ENCODE measurements around the gene LDLR.
"Not testable (repeated sequence)": the region's sequence is repeated elsewhere in the genome, so short reads cannot be mapped to it uniquely, and the experiment has no call there.

The LDLR gene

GRCh38 chr19:11160440-11160768 is 71.1 kb downstream of the LDLR start:
- not testable (repeated sequence) for H3K27ac Mint-ChIP-seq; H3K9me3 Mint-ChIP-seq (ENCODE audit: low read depth); H3K27me3 Mint-ChIP-seq; H3K4me1 Mint-ChIP-seq (ENCODE audit: low read depth); H3K36me3 Mint-ChIP-seq; H3K4me3 Mint-ChIP-seq

GRCh38 chr19:11164296-11164695 is 75.0 kb downstream of the LDLR start:
- no peak overlapping the region for H3K27ac Mint-ChIP-seq
- no peaks in the 10 kb centered on the region for H3K9me3 Mint-ChIP-seq (ENCODE audit: low read depth)
- no peaks in the 10 kb centered on the region for H3K27me3 Mint-ChIP-seq
- H3K36me3 Mint-ChIP-seq, result no peaks in the 10 kb centered on the region
- no peaks in the 10 kb centered on the region for H3K4me1 Mint-ChIP-seq (ENCODE audit: low read depth)
- H3K4me3 Mint-ChIP-seq, result no peak overlapping the region

- no peak overlapping the region for H3K4me3 Mint-ChIP-seq
- H3K27ac Mint-ChIP-seq, result no peak overlapping the region
- H3K9me3 Mint-ChIP-seq (ENCODE audit: low read depth), result no peaks in the 10 kb centered on the region
- no peaks in the 10 kb centered on the region for H3K36me3 Mint-ChIP-seq
- no peaks in the 10 kb centered on the region for H3K4me1 Mint-ChIP-seq (ENCODE audit: low read depth)
- no peaks in the 10 kb centered on the region for H3K27me3 Mint-ChIP-seq
Measured at GRCh38 chr19:11164879-11165406, 75.7 kb downstream of the LDLR start.

GRCh38 chr19:11165486-11166030 is 76.3 kb downstream of the LDLR start:
- H3K4me1 Mint-ChIP-seq (ENCODE audit: low read depth), result no peaks in the 10 kb centered on the region
- no peak overlapping the region for H3K4me3 Mint-ChIP-seq
- no peaks in the 10 kb centered on the region for H3K36me3 Mint-ChIP-seq
- H3K27me3 Mint-ChIP-seq, result no peaks in the 10 kb centered on the region
- H3K9me3 Mint-ChIP-seq (ENCODE audit: low read depth), result no peaks in the 10 kb centered on the region
- no peak overlapping the region for H3K27ac Mint-ChIP-seq

GRCh38 chr19:11166281-11167142 is 77.2 kb downstream of the LDLR start:
- Mint-ChIP-seq H3K9me3 (ENCODE audit: low read depth) (no peaks in the 10 kb centered on the region), H3K27me3 (no peaks in the 10 kb centered on the region), H3K36me3 (no peaks in the 10 kb centered on the region), H3K4me3 (no peak overlapping the region), H3K4me1 (ENCODE audit: low read depth) (no peaks in the 10 kb centered on the region), H3K27ac (no peak overlapping the region)

- Mint-ChIP-seq H3K36me3 (no peaks in the 10 kb centered on the region), H3K27ac (no peak overlapping the region), H3K4me3 (no peak overlapping the region), H3K9me3 (ENCODE audit: low read depth) (no peaks in the 10 kb centered on the region), H3K27me3 (no peaks in the 10 kb centered on the region), H3K4me1 (ENCODE audit: low read depth) (no peaks in the 10 kb centered on the region)
Measured at GRCh38 chr19:11168568-11168967, 79.3 kb downstream of the LDLR start.

- Mint-ChIP-seq H3K36me3 (no peaks in the 10 kb centered on the region), H3K27ac (no peak overlapping the region), H3K4me3 (no peak overlapping the region), H3K27me3 (no peaks in the 10 kb centered on the region), H3K4me1 (ENCODE audit: low read depth) (no peaks in the 10 kb centered on the region), H3K9me3 (ENCODE audit: low read depth) (no peaks in the 10 kb centered on the region)
Measured at GRCh38 chr19:11169896-11170678, 80.8 kb downstream of the LDLR start.

GRCh38 chr19:11171144-11171543 is 81.9 kb downstream of the LDLR start:
- Mint-ChIP-seq H3K4me1 (ENCODE audit: low read depth) (no peaks in the 10 kb centered on the region), H3K27ac (no peak overlapping the region), H3K36me3 (no peaks in the 10 kb centered on the region), H3K9me3 (ENCODE audit: low read depth) (no peaks in the 10 kb centered on the region), H3K27me3 (no peaks in the 10 kb centered on the region), H3K4me3 (no peak overlapping the region)

GRCh38 chr19:11172576-11172975 is 83.3 kb downstream of the LDLR start:
- H3K27me3 Mint-ChIP-seq, result peaks cover 1% of the 10 kb centered on the region
- H3K27ac Mint-ChIP-seq, result no peak overlapping the region
- no peaks in the 10 kb centered on the region for H3K9me3 Mint-ChIP-seq (ENCODE audit: low read depth)
- H3K4me1 Mint-ChIP-seq (ENCODE audit: low read depth), result no peaks in the 10 kb centered on the region
- no peak overlapping the region for H3K4me3 Mint-ChIP-seq
- H3K36me3 Mint-ChIP-seq, result no peaks in the 10 kb centered on the region

- H3K9me3 Mint-ChIP-seq (ENCODE audit: low read depth), result no peaks in the 10 kb centered on the region
- no peaks in the 10 kb centered on the region for H3K4me1 Mint-ChIP-seq (ENCODE audit: low read depth)
- H3K36me3 Mint-ChIP-seq, result no peaks in the 10 kb centered on the region
- H3K27ac Mint-ChIP-seq, result no peak overlapping the region
- H3K4me3 Mint-ChIP-seq, result no peak overlapping the region
- H3K27me3 Mint-ChIP-seq, result peaks cover 1% of the 10 kb centered on the region
Measured at GRCh38 chr19:11173516-11174155, 84.4 kb downstream of the LDLR start.

GRCh38 chr19:11174336-11174735 is 85.1 kb downstream of the LDLR start:
- Mint-ChIP-seq H3K27me3 (peaks cover 1% of the 10 kb centered on the region), H3K4me1 (ENCODE audit: low read depth) (no peaks in the 10 kb centered on the region), H3K4me3 (no peak overlapping the region), H3K27ac (no peak overlapping the region), H3K36me3 (no peaks in the 10 kb centered on the region), H3K9me3 (ENCODE audit: low read depth) (no peaks in the 10 kb centered on the region)

- no peaks in the 10 kb centered on the region for H3K36me3 Mint-ChIP-seq
- no peak overlapping the region for H3K4me3 Mint-ChIP-seq
- no peak overlapping the region for H3K27ac Mint-ChIP-seq
- H3K27me3 Mint-ChIP-seq, result peaks cover 1% of the 10 kb centered on the region
- peaks cover 2% of the 10 kb centered on the region for H3K4me1 Mint-ChIP-seq (ENCODE audit: low read depth)
- H3K9me3 Mint-ChIP-seq (ENCODE audit: low read depth), result no peaks in the 10 kb centered on the region
Measured at GRCh38 chr19:11175920-11176319, 86.7 kb downstream of the LDLR start.

GRCh38 chr19:11176466-11177193 is 87.4 kb downstream of the LDLR start:
- Mint-ChIP-seq H3K9me3 (ENCODE audit: low read depth) (no peaks in the 10 kb centered on the region), H3K4me1 (ENCODE audit: low read depth) (peaks cover 2% of the 10 kb centered on the region), H3K27me3 (peaks cover 1% of the 10 kb centered on the region), H3K4me3 (no peak overlapping the region), H3K36me3 (no peaks in the 10 kb centered on the region), H3K27ac (no peak overlapping the region)

- Mint-ChIP-seq H3K36me3 (no peaks in the 10 kb centered on the region), H3K4me1 (ENCODE audit: low read depth) (peaks cover 2% of the 10 kb centered on the region), H3K27me3 (peaks cover 1% of the 10 kb centered on the region), H3K9me3 (ENCODE audit: low read depth) (no peaks in the 10 kb centered on the region), H3K4me3 (no peak overlapping the region), H3K27ac (no peak overlapping the region)
Measured at GRCh38 chr19:11177592-11177991, 88.3 kb downstream of the LDLR start.
